ENCODE measurements around the gene LINC00632. TPM values are rescaled to one million over a fixed set of nuclear protein-coding genes. Genes with fewer than 3 reads are reported as not detected.

LINC00632 gene
- total RNA-seq, 1 donor from 2014 or later: 152 TPM

DNA sequence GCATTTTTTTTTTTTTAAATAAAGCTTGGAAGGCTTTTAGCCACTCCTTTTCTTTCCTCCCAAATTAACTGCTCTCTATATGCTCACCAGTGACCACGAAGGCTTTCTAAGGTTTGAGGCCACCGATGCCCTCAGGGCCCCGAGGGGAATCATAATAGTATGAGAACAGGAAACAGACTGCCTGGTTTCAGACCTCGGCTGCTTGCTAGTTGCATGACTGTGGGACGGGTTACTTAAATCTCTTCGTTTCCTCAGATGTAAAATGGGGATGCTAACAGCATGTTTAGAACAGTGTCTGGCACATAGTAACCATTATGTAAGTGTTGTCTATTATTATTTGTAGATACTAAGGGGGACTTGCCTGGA is 3.6 kb downstream of the LINC00632 start:
- Mint-ChIP-seq H3K9me3 (ENCODE audit: low read depth) (no peaks in the 10 kb centered on the region), H3K4me1 (ENCODE audit: low read depth) (peaks cover 6% of the 10 kb centered on the region), H3K4me3 (ENCODE audit: low read depth) (peak overlapping the region; percentile 69), H3K27ac (no peak overlapping the region), H3K27me3 (peaks cover 27% of the 10 kb centered on the region), H3K36me3 (ENCODE audit: insufficient read depth) (no peaks in the 10 kb centered on the region)
- no peak for DNase-seq (ENCODE audit: low spot score, unreplicated experiment)
- no peak for TF ChIP-seq CTCF (IDR thresholded peaks at IDR 0.05; ENCODE audit: unreplicated experiment)

GRCh38 chrX:140715787-140716186 is 6.2 kb downstream of the LINC00632 start:
- no peak for DNase-seq (ENCODE audit: low spot score, unreplicated experiment)
- no peak for TF ChIP-seq CTCF (IDR thresholded peaks at IDR 0.05; ENCODE audit: unreplicated experiment)
- Mint-ChIP-seq H3K27me3 (peaks cover 5% of the 10 kb centered on the region), H3K27ac (no peak overlapping the region), H3K9me3 (ENCODE audit: low read depth) (no peaks in the 10 kb centered on the region), H3K36me3 (ENCODE audit: insufficient read depth) (no peaks in the 10 kb centered on the region), H3K4me1 (ENCODE audit: low read depth) (peaks cover 6% of the 10 kb centered on the region), H3K4me3 (ENCODE audit: low read depth) (no peak overlapping the region)

DNA sequence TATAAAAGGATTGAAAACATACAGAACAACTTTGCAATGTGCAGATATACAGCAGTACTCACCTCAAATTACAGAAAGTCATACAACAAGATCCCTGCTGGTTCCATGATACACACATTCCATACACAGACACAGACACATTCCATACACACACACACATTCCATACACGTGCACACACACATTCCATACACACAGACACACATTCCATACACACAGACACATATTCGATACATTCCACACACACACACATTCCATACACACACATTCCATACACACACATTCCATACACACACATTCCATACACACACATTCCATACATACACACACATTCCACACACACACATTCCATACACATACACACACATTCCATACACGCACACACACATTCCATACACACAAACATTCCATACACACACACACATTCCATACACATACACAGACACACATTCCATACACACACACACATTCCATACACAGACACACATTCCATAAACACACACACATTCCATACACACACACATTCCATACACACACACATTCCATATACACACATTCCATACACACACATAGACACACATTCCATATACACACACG is 13.7 kb downstream of the LINC00632 start:
- TF ChIP-seq CTCF (IDR thresholded peaks at IDR 0.05; ENCODE audit: unreplicated experiment): no peak
- Mint-ChIP-seq H3K4me3 (ENCODE audit: low read depth) (no peak overlapping the region), H3K36me3 (ENCODE audit: insufficient read depth) (no peaks in the 10 kb centered on the region), H3K27ac (no peak overlapping the region), H3K4me1 (ENCODE audit: low read depth) (no peaks in the 10 kb centered on the region), H3K27me3 (no peaks in the 10 kb centered on the region), H3K9me3 (ENCODE audit: low read depth) (no peaks in the 10 kb centered on the region)
- no peak for DNase-seq (ENCODE audit: low spot score, unreplicated experiment)

GRCh38 chrX:140724309-140724708 is 14.8 kb downstream of the LINC00632 start:
- no peaks in the 10 kb centered on the region for H3K9me3 Mint-ChIP-seq (ENCODE audit: low read depth)
- no peak for TF ChIP-seq CTCF (IDR thresholded peaks at IDR 0.05; ENCODE audit: unreplicated experiment)
- no peak overlapping the region for H3K4me3 Mint-ChIP-seq (ENCODE audit: low read depth)
- H3K27me3 Mint-ChIP-seq: no peaks in the 10 kb centered on the region
- no peak for DNase-seq (ENCODE audit: low spot score, unreplicated experiment)
- no peaks in the 10 kb centered on the region for H3K36me3 Mint-ChIP-seq (ENCODE audit: insufficient read depth)
- no peaks in the 10 kb centered on the region for H3K4me1 Mint-ChIP-seq (ENCODE audit: low read depth)
- H3K27ac Mint-ChIP-seq: no peak overlapping the region

DNA sequence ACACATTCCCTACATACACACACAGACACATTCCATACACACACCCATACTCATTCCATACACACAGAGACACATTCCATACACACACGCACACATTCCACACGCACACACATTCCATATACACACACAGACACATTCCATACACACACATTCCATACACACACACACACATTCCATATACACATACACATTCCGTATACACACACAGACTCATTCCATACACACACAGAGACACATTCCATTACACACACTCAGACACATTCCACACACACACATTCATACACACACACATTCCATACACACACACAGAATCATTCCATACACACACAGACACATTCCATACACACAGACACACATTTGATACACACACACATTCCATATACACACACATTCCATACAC is 15.2 kb downstream of the LINC00632 start:
- no peak overlapping the region for H3K27ac Mint-ChIP-seq
- no peak for DNase-seq (ENCODE audit: low spot score, unreplicated experiment)
- H3K27me3 Mint-ChIP-seq: no peaks in the 10 kb centered on the region
- H3K4me1 Mint-ChIP-seq (ENCODE audit: low read depth): no peaks in the 10 kb centered on the region
- no peaks in the 10 kb centered on the region for H3K9me3 Mint-ChIP-seq (ENCODE audit: low read depth)
- H3K4me3 Mint-ChIP-seq (ENCODE audit: low read depth): no peak overlapping the region
- no peak for TF ChIP-seq CTCF (IDR thresholded peaks at IDR 0.05; ENCODE audit: unreplicated experiment)
- no peaks in the 10 kb centered on the region for H3K36me3 Mint-ChIP-seq (ENCODE audit: insufficient read depth)

Data from progenitor cell of endocrine pancreas (in vitro differentiated cells).